OCI-LY1 (cell line): ENCODE measurements around the gene ADRA1B.

ENCODE experiments used
- H2AFZ ChIP-seq: fragments of 200-600 bp; sonication (generic), shearing (Covaris generic); 2 replicates; pipeline ENCODE4 v1.6.0; 2014; ENCODE audit warnings: antibody characterized with exemption, mild to moderate bottlenecking, low read length
- H3F3A ChIP-seq: fragments of 200-600 bp; sonication (generic), shearing (Covaris generic); 2 replicates; pipeline ENCODE4 v1.6.0; 2014; ENCODE audit warnings: mild to moderate bottlenecking, antibody characterized with exemption, low read length, moderate library complexity; ENCODE audit not compliant: insufficient read depth
- H3K27ac ChIP-seq: fragments of 200-600 bp; sonication (generic); 2 replicates; pipeline ENCODE4 v1.5.1; 2014; ENCODE audit warnings: low read length, mixed run types, mild to moderate bottlenecking, low read depth; ENCODE audit not compliant: poor library complexity, severe bottlenecking
- H3K27me3 ChIP-seq: fragments of 200-600 bp; sonication (generic); 2 replicates; pipeline ENCODE4 v1.6.0; 2014; ENCODE audit warnings: antibody characterized with exemption, mild to moderate bottlenecking, low read length, moderate library complexity; ENCODE audit not compliant: insufficient read depth
- H3K36me3 ChIP-seq: fragments of 200-600 bp; sonication (generic); 2 replicates; pipeline ENCODE4 v1.6.1; 2014; ENCODE audit warnings: mild to moderate bottlenecking, antibody characterized with exemption, low read length, moderate library complexity, mixed read lengths; ENCODE audit not compliant: insufficient read depth
- H3K4me1 ChIP-seq: fragments of 200-600 bp; sonication (generic); 2 replicates; pipeline ENCODE4 v1.5.1; 2014; ENCODE audit warnings: mild to moderate bottlenecking, low read length, moderate library complexity; ENCODE audit not compliant: insufficient read depth, severe bottlenecking
- H3K4me2 ChIP-seq: fragments of 200-600 bp; sonication (generic), shearing (Covaris generic); 2 replicates; pipeline ENCODE4 v1.6.1; 2014; ENCODE audit warnings: low read length
- H3K4me3 ChIP-seq: fragments of 200-600 bp; sonication (generic); 2 replicates; pipeline ENCODE4 v1.5.1; 2014; ENCODE audit warnings: low read length, low read depth, mild to moderate bottlenecking, mixed read lengths; ENCODE audit not compliant: poor library complexity, severe bottlenecking
- H3K79me2 ChIP-seq: fragments of 200-600 bp; shearing (Covaris generic); 2 replicates; pipeline ENCODE4 v1.6.1; 2016; ENCODE audit warnings: mixed run types, low read length, mixed read lengths; ENCODE audit not compliant: insufficient read depth
- H3K9ac ChIP-seq: fragments of 200-600 bp; sonication (generic), shearing (Covaris generic); 2 replicates; pipeline ENCODE4 v1.6.1; 2014; ENCODE audit warnings: mild to moderate bottlenecking, low read length, mixed read lengths
- H3K9me2 ChIP-seq: fragments of 200-600 bp; sonication (generic), shearing (Covaris generic); 2 replicates; pipeline ENCODE4 v1.6.1; 2014; ENCODE audit warnings: low read depth, mild to moderate bottlenecking, low read length, mixed read lengths
- H3K9me3 ChIP-seq: fragments of 200-600 bp; shearing (Covaris generic); 2 replicates; pipeline ENCODE4 v1.6.1; 2014; ENCODE audit warnings: low read length, mixed read lengths
- H4K20me1 ChIP-seq: fragments of 200-600 bp; sonication (generic), shearing (Covaris generic); 2 replicates; pipeline ENCODE4 v1.6.0; 2016; ENCODE audit warnings: mild to moderate bottlenecking, low read length; ENCODE audit not compliant: insufficient read depth
- EZH2 ChIP-seq: fragments of 200-600 bp; sonication (generic), shearing (Covaris generic); IDR thresholded peaks from 2 replicates; pipeline ENCODE4 v1.8.0; 2017; ENCODE audit warnings: borderline replicate concordance, mixed run types, mild to moderate bottlenecking, antibody characterized with exemption, low read length, moderate library complexity, mixed read lengths
- TF ChIP-seq, protein P1 (sequence below): fragments of 200-600 bp; sonication (generic), shearing (Covaris generic); IDR thresholded peaks from 2 replicates; pipeline ENCODE4 v1.5.1; 2017; ENCODE audit warnings: mild to moderate bottlenecking, antibody characterized with exemption, low read length, moderate library complexity, mixed read lengths

The ADRA1B gene

DNA sequence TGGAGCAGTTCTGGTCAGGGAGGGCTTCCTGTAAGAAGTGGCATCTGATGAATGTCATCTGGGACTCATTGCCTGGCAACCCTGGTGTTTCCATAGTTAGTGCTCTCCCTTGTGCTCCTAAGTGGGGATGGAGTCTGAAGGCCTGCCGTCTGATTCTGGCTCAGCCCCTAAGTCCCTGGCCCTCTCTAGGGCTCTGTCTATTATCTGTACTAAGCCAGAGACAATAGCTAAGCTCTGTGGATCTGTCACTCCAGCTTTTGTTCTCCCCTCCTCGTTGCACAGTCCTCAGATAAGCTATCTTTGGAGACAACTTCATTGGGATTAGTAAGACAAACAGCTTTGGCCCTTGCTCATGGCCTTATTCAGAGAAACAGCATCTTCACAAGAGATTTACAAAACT lies 62.1 kb downstream of the ADRA1B start:
- no peaks in the 10 kb centered on the region for H3K9me3 ChIP-seq
- TF ChIP-seq EZH2 = no peak
- TF ChIP-seq, protein P1, sequence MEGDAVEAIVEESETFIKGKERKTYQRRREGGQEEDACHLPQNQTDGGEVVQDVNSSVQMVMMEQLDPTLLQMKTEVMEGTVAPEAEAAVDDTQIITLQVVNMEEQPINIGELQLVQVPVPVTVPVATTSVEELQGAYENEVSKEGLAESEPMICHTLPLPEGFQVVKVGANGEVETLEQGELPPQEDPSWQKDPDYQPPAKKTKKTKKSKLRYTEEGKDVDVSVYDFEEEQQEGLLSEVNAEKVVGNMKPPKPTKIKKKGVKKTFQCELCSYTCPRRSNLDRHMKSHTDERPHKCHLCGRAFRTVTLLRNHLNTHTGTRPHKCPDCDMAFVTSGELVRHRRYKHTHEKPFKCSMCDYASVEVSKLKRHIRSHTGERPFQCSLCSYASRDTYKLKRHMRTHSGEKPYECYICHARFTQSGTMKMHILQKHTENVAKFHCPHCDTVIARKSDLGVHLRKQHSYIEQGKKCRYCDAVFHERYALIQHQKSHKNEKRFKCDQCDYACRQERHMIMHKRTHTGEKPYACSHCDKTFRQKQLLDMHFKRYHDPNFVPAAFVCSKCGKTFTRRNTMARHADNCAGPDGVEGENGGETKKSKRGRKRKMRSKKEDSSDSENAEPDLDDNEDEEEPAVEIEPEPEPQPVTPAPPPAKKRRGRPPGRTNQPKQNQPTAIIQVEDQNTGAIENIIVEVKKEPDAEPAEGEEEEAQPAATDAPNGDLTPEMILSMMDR = no peak
- no peaks in the 10 kb centered on the region for H3K36me3 ChIP-seq
- no peaks in the 10 kb centered on the region for H3K79me2 ChIP-seq
- H2AFZ ChIP-seq = no peak overlapping the region
- H3F3A ChIP-seq = no peaks in the 10 kb centered on the region
- no peak overlapping the region for H3K4me2 ChIP-seq
- H3K27me3 ChIP-seq = no peaks in the 10 kb centered on the region
- H4K20me1 ChIP-seq = no peaks in the 10 kb centered on the region
- no peak overlapping the region for H3K9ac ChIP-seq
- H3K9me2 ChIP-seq = no peaks in the 10 kb centered on the region
- H3K4me1 ChIP-seq = no peaks in the 10 kb centered on the region
- H3K4me3 ChIP-seq = no peak overlapping the region
- no peak overlapping the region for H3K27ac ChIP-seq

DNA sequence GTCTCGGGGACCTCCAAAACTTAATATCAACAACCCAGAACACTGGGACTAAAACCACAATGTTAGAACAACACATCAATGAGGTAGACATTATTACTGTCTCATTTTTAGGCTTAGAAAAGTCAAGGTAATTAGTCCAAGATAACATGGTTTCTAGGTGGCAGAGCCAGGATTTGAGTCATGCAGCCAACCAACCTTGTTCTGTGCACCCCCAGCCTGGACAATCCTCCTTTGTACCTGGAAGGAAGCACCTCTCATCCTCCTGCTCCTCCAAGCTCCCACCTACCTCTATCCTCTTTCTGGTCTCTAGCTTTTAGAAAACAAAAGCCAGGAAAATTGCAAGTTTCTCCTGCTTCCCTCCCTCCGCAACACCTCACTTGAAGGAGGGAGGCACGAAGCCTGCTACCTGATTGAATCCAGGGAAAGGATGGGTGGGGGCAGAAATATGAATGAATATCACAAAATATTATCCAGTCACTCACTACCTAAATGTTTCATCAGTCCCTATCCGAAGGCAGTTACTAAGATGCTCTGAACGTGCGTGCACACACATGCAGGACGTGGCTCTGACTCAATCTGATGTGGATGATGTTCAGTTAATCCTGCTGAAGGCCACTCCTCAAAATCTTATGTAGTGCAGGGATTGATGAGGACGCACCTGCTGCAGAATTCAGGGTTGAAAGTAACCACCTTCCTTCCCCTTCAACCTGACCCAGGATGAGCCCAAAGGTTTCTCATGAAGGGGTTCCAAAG lies 66.3 kb downstream of the ADRA1B start:
- H3K9me3 ChIP-seq = no peaks in the 10 kb centered on the region
- H3K27me3 ChIP-seq = no peaks in the 10 kb centered on the region
- TF ChIP-seq, protein P1 = no peak
- TF ChIP-seq EZH2 = no peak
- no peaks in the 10 kb centered on the region for H4K20me1 ChIP-seq
- H3K79me2 ChIP-seq = no peaks in the 10 kb centered on the region
- no peak overlapping the region for H3K9ac ChIP-seq
- no peaks in the 10 kb centered on the region for H3K9me2 ChIP-seq
- H3K4me3 ChIP-seq = no peak overlapping the region
- no peaks in the 10 kb centered on the region for H3F3A ChIP-seq
- H3K4me1 ChIP-seq = peaks cover 10% of the 10 kb centered on the region
- no peak overlapping the region for H3K4me2 ChIP-seq
- no peak overlapping the region for H2AFZ ChIP-seq
- H3K36me3 ChIP-seq = no peaks in the 10 kb centered on the region
- H3K27ac ChIP-seq = no peak overlapping the region

DNA sequence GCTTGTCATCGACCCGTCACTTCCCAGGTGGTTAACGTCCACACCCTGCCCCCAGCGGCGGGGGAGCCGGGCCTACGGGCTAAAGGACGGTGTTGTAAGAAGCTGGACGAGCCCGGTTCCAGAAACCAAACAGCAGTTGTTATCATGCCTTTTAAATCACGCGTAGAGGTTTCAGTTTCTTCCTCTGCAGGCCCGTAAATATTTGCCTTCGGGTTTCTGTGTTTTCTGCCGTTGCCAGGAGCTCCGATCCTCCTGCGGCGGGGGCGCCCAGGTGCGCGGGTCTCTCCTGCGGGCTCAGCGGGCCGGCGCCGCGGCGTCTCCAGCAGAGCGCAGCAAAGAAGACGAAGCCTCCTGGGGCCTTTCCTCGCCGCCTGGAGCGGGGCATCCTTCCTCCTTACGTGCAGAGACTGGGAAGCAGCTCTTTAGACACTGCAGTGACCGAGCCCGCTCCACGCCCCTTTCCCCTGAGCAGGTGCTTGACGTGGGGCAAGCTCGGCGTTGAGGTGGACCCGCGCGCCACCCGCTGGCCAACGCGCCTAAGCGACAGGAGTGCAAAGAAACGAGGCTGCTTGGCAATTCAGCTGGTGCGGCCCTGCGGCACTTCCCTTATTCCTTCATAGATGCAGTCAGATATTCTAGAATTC lies 70.9 kb downstream of the ADRA1B start:
- H4K20me1 ChIP-seq = no peaks in the 10 kb centered on the region
- H3K9me3 ChIP-seq = no peaks in the 10 kb centered on the region
- no peak overlapping the region for H2AFZ ChIP-seq
- H3K4me2 ChIP-seq = peak overlapping the region; percentile 66
- no peak overlapping the region for H3K27ac ChIP-seq
- H3K27me3 ChIP-seq = no peaks in the 10 kb centered on the region; the same call in 1 of the 2 replicates
- H3K9ac ChIP-seq = no peak overlapping the region; the same call in 1 of the 2 replicates
- H3K36me3 ChIP-seq = no peaks in the 10 kb centered on the region
- peak overlapping the region; percentile 48 for H3K4me3 ChIP-seq
- no peaks in the 10 kb centered on the region for H3K9me2 ChIP-seq
- H3F3A ChIP-seq = no peaks in the 10 kb centered on the region
- TF ChIP-seq, protein P1 = peak; percentile 81
- no peak for TF ChIP-seq EZH2
- no peaks in the 10 kb centered on the region for H3K79me2 ChIP-seq
- H3K4me1 ChIP-seq = peaks cover 12% of the 10 kb centered on the region
